ENCODE data around the gene HJURP.

The HJURP gene

DNA sequence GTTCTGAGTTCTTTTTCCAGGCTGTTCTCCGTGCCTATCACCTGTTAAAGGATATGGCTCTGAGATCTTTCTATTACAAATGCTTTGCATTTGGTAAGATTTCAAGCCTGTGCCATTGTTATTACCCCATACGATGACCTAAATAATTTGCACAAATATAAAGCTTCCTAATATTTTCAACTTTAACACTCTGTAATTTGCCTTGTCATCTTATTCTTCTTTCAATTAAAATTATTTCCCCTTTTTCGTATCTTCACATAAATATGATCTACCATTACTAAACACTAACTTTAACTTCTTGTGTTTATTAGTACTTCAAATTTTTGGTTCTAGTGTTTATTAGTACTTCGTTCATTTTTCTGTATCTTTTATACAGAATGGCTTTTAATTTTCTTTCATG lies 17.1 kb upstream of the HJURP start:
- TF ChIP-seq, protein P1, sequence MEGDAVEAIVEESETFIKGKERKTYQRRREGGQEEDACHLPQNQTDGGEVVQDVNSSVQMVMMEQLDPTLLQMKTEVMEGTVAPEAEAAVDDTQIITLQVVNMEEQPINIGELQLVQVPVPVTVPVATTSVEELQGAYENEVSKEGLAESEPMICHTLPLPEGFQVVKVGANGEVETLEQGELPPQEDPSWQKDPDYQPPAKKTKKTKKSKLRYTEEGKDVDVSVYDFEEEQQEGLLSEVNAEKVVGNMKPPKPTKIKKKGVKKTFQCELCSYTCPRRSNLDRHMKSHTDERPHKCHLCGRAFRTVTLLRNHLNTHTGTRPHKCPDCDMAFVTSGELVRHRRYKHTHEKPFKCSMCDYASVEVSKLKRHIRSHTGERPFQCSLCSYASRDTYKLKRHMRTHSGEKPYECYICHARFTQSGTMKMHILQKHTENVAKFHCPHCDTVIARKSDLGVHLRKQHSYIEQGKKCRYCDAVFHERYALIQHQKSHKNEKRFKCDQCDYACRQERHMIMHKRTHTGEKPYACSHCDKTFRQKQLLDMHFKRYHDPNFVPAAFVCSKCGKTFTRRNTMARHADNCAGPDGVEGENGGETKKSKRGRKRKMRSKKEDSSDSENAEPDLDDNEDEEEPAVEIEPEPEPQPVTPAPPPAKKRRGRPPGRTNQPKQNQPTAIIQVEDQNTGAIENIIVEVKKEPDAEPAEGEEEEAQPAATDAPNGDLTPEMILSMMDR (IDR thresholded peaks at IDR 0.05) = no peak
- Mint-ChIP-seq H3K27ac (no peak overlapping the region), H3K4me3 (no peak overlapping the region), H3K27me3 (ENCODE audit: low read depth, poor library complexity) (peaks cover 63% of the 10 kb centered on the region), H3K9me3 (peaks cover 55% of the 10 kb centered on the region), H3K36me3 (ENCODE audit: low read depth) (peaks cover 32% of the 10 kb centered on the region), H3K4me1 (peaks cover 8% of the 10 kb centered on the region)
- no peak for DNase-seq

DNA sequence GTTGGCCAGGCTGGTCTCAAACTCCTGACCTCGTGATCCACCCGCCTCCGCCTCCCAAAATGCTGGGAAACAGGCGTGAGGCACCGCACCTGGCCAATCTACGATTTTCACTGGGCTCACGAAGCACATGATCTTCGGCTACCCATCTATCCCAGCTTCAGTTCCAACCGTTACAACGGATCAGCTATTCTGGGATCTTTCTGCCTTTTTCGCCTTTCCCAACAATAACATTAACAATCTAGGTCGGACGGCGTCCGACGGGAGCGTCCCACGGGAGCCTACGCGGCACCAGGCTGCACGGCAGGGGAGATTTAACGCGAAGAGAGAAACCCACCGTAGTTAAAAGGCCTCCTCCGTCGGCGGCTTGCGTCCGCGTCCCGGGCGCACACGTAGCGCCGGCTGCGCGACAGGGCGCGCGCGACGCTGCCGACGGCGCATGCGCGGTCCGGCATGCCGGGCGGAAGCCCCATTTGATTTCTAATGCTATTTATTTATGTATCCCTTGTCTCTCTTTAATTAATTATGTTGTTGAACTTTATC lies 13.7 kb upstream of the HJURP start, which contains the start of gene MSL3B:
TSS of gene MSL3B (minus strand) at position 394 of the 540 bp plus-strand sequence.
- peak; percentile 49 for DNase-seq
- TF ChIP-seq, protein P1 (IDR thresholded peaks at IDR 0.05) = no peak
- Mint-ChIP-seq H3K9me3 (peaks cover 70% of the 10 kb centered on the region), H3K36me3 (ENCODE audit: low read depth) (peaks cover 49% of the 10 kb centered on the region), H3K27ac (no peak within 1 kb of the TSS), H3K27me3 (ENCODE audit: low read depth, poor library complexity) (peaks cover 43% of the 10 kb centered on the region), H3K4me1 (peaks cover 8% of the 10 kb centered on the region), H3K4me3 (peak within 1 kb of the TSS; percentile 88)

DNA sequence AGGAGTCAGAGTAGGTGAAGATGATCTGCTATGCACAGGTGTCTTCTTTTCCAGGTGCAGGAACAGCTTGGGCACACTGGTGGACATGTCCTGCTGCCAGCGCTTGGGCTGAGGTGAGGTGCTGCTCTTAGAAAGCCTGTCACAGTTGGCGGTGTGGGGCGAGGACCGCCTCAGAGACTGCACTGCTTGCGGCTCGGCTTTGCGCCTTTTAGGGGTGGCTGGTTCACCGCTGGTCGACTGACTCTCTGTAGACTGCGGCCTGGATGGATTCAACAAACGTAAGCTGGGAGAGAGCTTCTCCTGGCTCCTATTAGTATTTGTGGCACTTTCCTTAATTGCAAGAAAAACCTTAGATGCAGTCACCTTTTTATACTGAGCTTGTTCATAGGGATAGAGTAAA lies 12.1 kb upstream of the HJURP start:
- DNase-seq = no peak
- peaks cover 73% of the 10 kb centered on the region for H3K9me3 Mint-ChIP-seq
- H3K27me3 Mint-ChIP-seq (ENCODE audit: low read depth, poor library complexity) = peaks cover 40% of the 10 kb centered on the region
- TF ChIP-seq, protein P1 (IDR thresholded peaks at IDR 0.05) = no peak
- H3K36me3 Mint-ChIP-seq (ENCODE audit: low read depth) = peaks cover 63% of the 10 kb centered on the region
- H3K27ac Mint-ChIP-seq = no peak overlapping the region
- no peak overlapping the region for H3K4me3 Mint-ChIP-seq
- H3K4me1 Mint-ChIP-seq = peaks cover 8% of the 10 kb centered on the region

DNA sequence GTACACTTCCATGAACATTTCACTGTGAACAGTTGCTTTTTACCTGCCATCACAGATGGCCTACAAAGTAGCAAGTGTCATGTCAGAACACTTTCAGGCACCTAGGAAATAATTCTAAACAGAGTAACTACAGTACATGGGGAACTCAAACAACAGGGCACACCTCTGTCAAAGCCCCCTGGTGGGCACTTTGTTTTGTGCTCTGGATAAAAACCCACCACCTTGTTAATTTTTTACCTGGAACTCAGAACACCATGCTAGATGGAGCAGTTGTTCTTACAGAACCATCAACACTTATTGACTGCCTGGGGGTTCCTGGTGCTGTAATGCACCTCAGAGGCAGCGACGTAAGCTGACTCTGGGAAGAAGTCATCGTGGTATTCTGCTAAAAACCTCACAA lies 11.5 kb upstream of the HJURP start:
- H3K4me3 Mint-ChIP-seq = no peak overlapping the region
- TF ChIP-seq, protein P1 (IDR thresholded peaks at IDR 0.05) = peak; percentile 20
- peaks cover 66% of the 10 kb centered on the region for H3K9me3 Mint-ChIP-seq

DNA sequence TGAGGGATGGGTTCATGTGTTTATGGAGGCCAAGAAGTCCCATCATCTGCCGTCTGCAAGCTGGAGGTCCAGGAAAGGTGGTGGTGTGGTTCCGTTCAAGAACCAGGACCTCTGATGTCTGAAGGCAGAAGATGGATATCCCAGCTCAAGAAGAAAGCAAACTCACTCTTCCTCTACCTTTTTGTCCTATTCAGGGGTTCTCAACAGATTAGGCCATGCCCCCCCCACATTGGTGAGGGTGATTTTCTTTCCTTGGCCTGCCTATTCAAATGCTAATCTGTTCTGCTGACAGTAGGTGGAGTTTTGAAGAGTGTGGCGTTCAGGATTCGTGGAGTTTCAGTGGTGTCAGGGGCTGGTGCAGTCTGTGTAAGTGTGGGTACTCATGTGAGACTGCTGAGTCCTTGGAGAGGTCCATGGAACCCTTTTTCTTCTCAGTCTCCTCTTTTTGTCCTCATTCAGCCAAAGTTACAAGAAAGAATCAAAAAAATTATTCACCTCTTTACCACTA lies 8.0 kb upstream of the HJURP start:
- DNase-seq = no peak
- peak overlapping the region; percentile 14 for H3K27ac Mint-ChIP-seq
- H3K4me3 Mint-ChIP-seq = no peak overlapping the region
- TF ChIP-seq, protein P1 (IDR thresholded peaks at IDR 0.05) = no peak
- peaks cover 40% of the 10 kb centered on the region for H3K36me3 Mint-ChIP-seq (ENCODE audit: low read depth)
- H3K4me1 Mint-ChIP-seq = no peaks in the 10 kb centered on the region
- peaks cover 35% of the 10 kb centered on the region for H3K9me3 Mint-ChIP-seq
- H3K27me3 Mint-ChIP-seq (ENCODE audit: low read depth, poor library complexity) = peaks cover 16% of the 10 kb centered on the region

More for the DNA sequence above, 11.5 kb upstream of the HJURP start:
- DNase-seq = no peak
- H3K27me3 Mint-ChIP-seq (ENCODE audit: low read depth, poor library complexity) = peaks cover 34% of the 10 kb centered on the region
- H3K27ac Mint-ChIP-seq = no peak overlapping the region
- peaks cover 8% of the 10 kb centered on the region for H3K4me1 Mint-ChIP-seq
- H3K36me3 Mint-ChIP-seq (ENCODE audit: low read depth) = peaks cover 63% of the 10 kb centered on the region

DNA sequence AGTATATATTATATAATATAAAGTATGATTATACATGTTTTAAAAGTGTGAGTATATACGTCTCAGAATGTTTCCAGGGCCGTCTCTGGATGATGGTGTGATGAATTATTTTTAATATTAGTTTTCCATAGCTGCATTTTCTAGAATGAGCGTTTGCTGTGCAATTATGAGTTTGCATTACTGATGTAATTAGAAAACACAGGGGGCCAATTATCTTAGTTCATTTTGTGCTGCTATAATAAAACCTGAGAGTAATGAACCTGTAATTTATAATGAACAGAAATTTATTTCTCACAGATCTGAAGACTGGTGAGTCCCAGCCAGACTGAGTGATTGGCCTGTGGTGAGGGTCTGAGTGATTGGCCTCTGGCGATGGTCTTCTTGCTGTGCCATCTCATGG lies 4.0 kb upstream of the HJURP start:
- H3K27me3 Mint-ChIP-seq (ENCODE audit: low read depth, poor library complexity) = peaks cover 10% of the 10 kb centered on the region
- TF ChIP-seq, protein P1 (IDR thresholded peaks at IDR 0.05) = no peak
- H3K9me3 Mint-ChIP-seq = peaks cover 7% of the 10 kb centered on the region
- H3K4me3 Mint-ChIP-seq = no peak overlapping the region
- H3K27ac Mint-ChIP-seq = no peak overlapping the region
- peaks cover 14% of the 10 kb centered on the region for H3K36me3 Mint-ChIP-seq (ENCODE audit: low read depth)
- no peak for DNase-seq
- H3K4me1 Mint-ChIP-seq = peaks cover 16% of the 10 kb centered on the region

Data from nephron progenitor cell (in vitro differentiated cells).